ENCODE measurements around the gene HLA-DPB1. TPM values are rescaled to one million over a fixed set of nuclear protein-coding genes. Genes with fewer than 3 reads are reported as not detected.

HLA-DPB1 gene
- total and polyA plus RNA-seq, 12 donors = 18.7 to 264 (median 34.8) TPM

DNA sequence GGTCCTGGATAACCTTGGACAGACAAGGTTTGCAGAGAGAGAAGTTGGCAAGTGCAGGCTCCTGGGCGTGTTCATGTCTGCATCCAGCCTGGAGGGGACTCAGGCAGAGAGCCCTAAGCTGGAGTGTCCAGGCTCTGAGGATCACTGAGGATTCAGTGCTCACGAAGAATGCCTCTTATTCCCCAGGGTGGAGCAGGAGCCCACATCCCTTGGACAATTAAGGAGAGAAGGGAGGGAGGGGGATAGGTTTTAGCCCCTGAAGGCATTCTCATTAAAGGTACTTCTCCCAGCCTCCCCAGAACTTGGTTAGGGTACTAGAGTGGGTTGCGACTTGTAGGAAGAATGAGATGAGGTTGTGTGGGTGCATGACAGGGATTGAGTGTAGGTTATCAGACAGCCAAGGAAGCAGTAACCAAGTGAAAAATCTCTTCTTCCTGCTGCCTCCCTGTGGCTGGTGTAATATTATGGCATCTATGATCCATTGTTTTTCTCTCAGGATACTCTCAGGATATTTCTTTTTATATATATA is 680 bp downstream of the HLA-DPB1 start:
- intact Hi-C loops (cut with DNase I) = loop anchor here in 1 of 10 donors (5.0 kb wide), 1 partner anchor 59 kb away; no protein-coding TSS in a partner anchor
- Histone ChIP-seq H3K27me3 (peaks cover 0 to 3% (median 0%) of the 10 kb centered on the region in 7 donors), H3K9me3 (no peaks in the 10 kb centered on the region), H3K4me1 (peaks cover 0 to 83% (median 7%) of the 10 kb centered on the region in 9 donors), H3K4me3 (peak overlapping the region in 9 of 10 donors; percentile 33 to 71 (median 57)), H3K36me3 (peaks cover 0 to 14% (median 0%) of the 10 kb centered on the region in 9 donors), H3K27ac (peak overlapping the region in 9 of 10 donors; percentile 53 to 96 (median 84))
- peak in 1 of 9 donors; percentile 8 for TF ChIP-seq CTCF (IDR thresholded peaks at IDR 0.05)
- whole genome bisulfite sequencing, 2 donors = 57 to 72% methylated on average over 3 of the region's 3 CpGs
- DNase-seq (no peak), ATAC-seq (no peak)

GRCh38 chr6:33077908-33078307 is 2.1 kb downstream of the HLA-DPB1 start:
- TF ChIP-seq CTCF (IDR thresholded peaks at IDR 0.05) = no peak
- 54 to 57% methylated on average over 5 of the region's 5 CpGs for WGBS, 2 donors
- H3K4me3 ChIP-seq = peak overlapping the region in 5 of 10 donors; percentile 17 to 71 (median 60)
- H3K27me3 ChIP-seq = peaks cover 0 to 3% (median 0%) of the 10 kb centered on the region in 7 donors
- H3K9me3 ChIP-seq = no peaks in the 10 kb centered on the region
- peaks cover 0 to 19% (median 0%) of the 10 kb centered on the region in 9 donors for H3K36me3 ChIP-seq
- DNase-seq (no peak), ATAC-seq (no peak)
- H3K4me1 ChIP-seq = peaks cover 0 to 77% (median 10%) of the 10 kb centered on the region in 9 donors
- intact Hi-C loops (cut with DNase I) = loop anchor here in 1 of 10 donors (5.0 kb wide), 1 partner anchor 61 kb away; no protein-coding TSS in a partner anchor
- H3K27ac ChIP-seq = peak overlapping the region in 1 of 10 donors; percentile 8

- TF ChIP-seq CTCF (IDR thresholded peaks at IDR 0.05) = no peak
- ATAC-seq (no peak), DNase-seq (no peak)
- H3K4me3 ChIP-seq = peak overlapping the region in 2 of 10 donors; percentile 17 to 71
- no peaks in the 10 kb centered on the region for H3K9me3 ChIP-seq
- intact Hi-C loops (cut with DNase I) = loop anchor here in 1 of 10 donors (5.0 kb wide), 1 partner anchor 61 kb away; no protein-coding TSS in a partner anchor
- peaks cover 0 to 3% (median 0%) of the 10 kb centered on the region in 7 donors for H3K27me3 ChIP-seq
- no peak overlapping the region for H3K27ac ChIP-seq
- WGBS, 2 donors = 82 to 85% methylated on average over 3 of the region's 3 CpGs
- peaks cover 0 to 22% (median 0%) of the 10 kb centered on the region in 9 donors for H3K36me3 ChIP-seq
- peaks cover 0 to 73% (median 13%) of the 10 kb centered on the region in 9 donors for H3K4me1 ChIP-seq
Observed at GRCh38 chr6:33078442-33078841, 2.7 kb downstream of the HLA-DPB1 start.

DNA sequence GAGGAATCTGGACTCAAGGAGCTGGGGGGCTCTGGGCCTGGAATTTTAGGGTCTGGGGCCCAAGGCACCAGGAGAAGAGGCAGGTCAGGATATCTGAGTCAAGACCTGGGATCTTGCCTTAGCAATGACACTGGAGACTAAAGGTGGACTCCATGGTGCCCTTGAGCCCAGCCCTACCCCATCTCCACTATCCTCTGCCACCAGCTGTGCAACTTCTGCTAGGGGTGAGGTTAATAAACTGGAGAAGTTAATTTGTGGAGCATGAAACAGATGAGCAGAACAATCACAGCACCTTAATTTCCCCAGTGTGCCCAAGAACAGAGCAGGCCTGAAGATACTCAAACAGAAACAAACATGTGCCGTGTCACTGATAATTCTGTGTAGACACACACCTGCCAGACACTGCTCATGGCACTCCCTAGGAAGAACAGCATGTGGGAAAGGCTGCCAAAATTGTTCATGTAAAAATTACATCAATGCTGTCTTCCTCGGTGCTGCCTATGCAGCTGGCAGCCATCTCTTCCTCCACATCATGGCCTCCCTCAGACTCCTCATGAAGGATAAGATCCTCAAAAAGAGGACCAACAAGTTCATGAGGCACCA is 3.2 kb downstream of the HLA-DPB1 start:
- Histone ChIP-seq H3K4me3 (no peak overlapping the region), H3K36me3 (peaks cover 0 to 28% (median 0%) of the 10 kb centered on the region in 9 donors), H3K27ac (no peak overlapping the region), H3K27me3 (peaks cover 0 to 3% (median 0%) of the 10 kb centered on the region in 7 donors), H3K9me3 (no peaks in the 10 kb centered on the region), H3K4me1 (peaks cover 0 to 67% (median 13%) of the 10 kb centered on the region in 9 donors)
- DNase-seq (no peak), ATAC-seq (no peak)
- no peak for TF ChIP-seq CTCF (IDR thresholded peaks at IDR 0.05)
- intact Hi-C loops (cut with DNase I) = loop anchor here in 1 of 10 donors (5.0 kb wide), 1 partner anchor 62 kb away; no protein-coding TSS in a partner anchor
- WGBS, 2 donors = 68 to 84% methylated on average over 2 of the region's 2 CpGs
